GM12878 (cell line): ENCODE measurements around the gene HCFC1. TPM values are rescaled to one million over a fixed set of nuclear protein-coding genes. Genes with fewer than 3 reads are reported as not detected.

ENCODE experiments used
- ATF3 ChIP-seq: IDR thresholded peaks from 2 replicates; pipeline ENCODE4 v1.6.1; 2011; ENCODE audit warnings: low read depth, mild to moderate bottlenecking, low read length, moderate library complexity, borderline replicate concordance; ENCODE audit errors: extremely low read depth
- BCL11A ChIP-seq: IDR thresholded peaks from 2 replicates; pipeline ENCODE4 v1.6.1; 2011; ENCODE audit warnings: low read depth, low read length
- EED ChIP-seq: sonication (generic); IDR thresholded peaks from 2 replicates; pipeline ENCODE4 v1.6.1; 2016; ENCODE audit warnings: antibody characterized with exemption, low read depth
- EP300 ChIP-seq, 2 experiments: fragments of 150-350 bp in 1 of 2; IDR thresholded peaks; 2 replicates each; pipeline ENCODE4 v1.6.1; 2011 to 2012; ENCODE audit warnings: low read depth in 2 of 2, low read length in 2 of 2, borderline replicate concordance in 1 of 2, improper control_type of control experiment in 1 of 2, inconsistent platforms in 1 of 2; ENCODE audit not compliant: control insufficient read depth in 1 of 2
- JUND ChIP-seq: IDR thresholded peaks from 2 replicates; pipeline ENCODE4 v1.6.1; 2012; ENCODE audit warnings: low read depth, mild to moderate bottlenecking, low read length, improper control_type of control experiment, moderate library complexity
- SP1 ChIP-seq: IDR thresholded peaks from one replicate; pipeline ENCODE4 v1.6.1; 2011; ENCODE audit warnings: low read depth, low read length
- STAT1 ChIP-seq: fragments of 450-650 bp; conservative IDR thresholded peaks from 2 replicates; pipeline ENCODE4 v1.6.1; 2014; ENCODE audit warnings: antibody characterized with exemption, mild to moderate bottlenecking
- TAF1 ChIP-seq: IDR thresholded peaks from 2 replicates; pipeline ENCODE4 v1.6.1; 2011; ENCODE audit warnings: mild to moderate bottlenecking, low read depth, low read length, borderline replicate concordance
- polyA plus RNA-seq, 11 experiments: library from polyadenylated mRNA; depleted of rRNA in 4 of 11; unstranded in 6 of 11; stranded (reverse) in 5 of 11; fragments of >200 nt; fragmentation: Nextera tagmentation in 4 of 11; fragmentation: Illumina TruSeq in 1 of 11; extraction: Ambion mirVana in 4 of 11; extraction: Trizol in 1 of 11; gene quantifications; 1 replicate in 1 of 11; 2 replicates in 10 of 11; pipeline versions ENCODE4 v1.2.1 to v1.2.3, GENCODE V29; 2011 to 2016; ENCODE audit warnings: inconsistent platforms in 2 of 11, missing spikeins in 2 of 11, low read depth in 1 of 11
- total RNA-seq, 4 experiments: library from RNA; depleted of rRNA in 3 of 4; stranded (reverse); fragments of >200 nt in 3 of 4; fragmentation: Illumina TruSeq in 1 of 4; extraction: Trizol in 1 of 4; gene quantifications; 2 replicates each; pipeline versions ENCODE4 v1.2.1 to v1.2.3, GENCODE V29; 2013 to 2021
- TF ChIP-seq, protein P1 (sequence below): fragments of 150-350 bp; IDR thresholded peaks from 2 replicates; pipeline ENCODE4 v1.6.1; 2016; ENCODE audit warnings: low read depth, low read length
- TF ChIP-seq, protein P2 (sequence below): fragments of 450-650 bp; IDR thresholded peaks from 2 replicates; pipeline ENCODE4 v1.6.1; 2017; ENCODE audit warnings: mild to moderate bottlenecking, moderate library complexity

The HCFC1 gene
- total and polyA plus RNA-seq, 10 of the 15 experiments (the other 5 are each of a cell fraction or from before 2014, with no cell fraction given) = 3.9 to 92.7 (median 23.5) TPM

GRCh38 chrX:153921070-153921469 lies 50.5 kb downstream of the HCFC1 start (continued):
- TF ChIP-seq, protein P1, sequence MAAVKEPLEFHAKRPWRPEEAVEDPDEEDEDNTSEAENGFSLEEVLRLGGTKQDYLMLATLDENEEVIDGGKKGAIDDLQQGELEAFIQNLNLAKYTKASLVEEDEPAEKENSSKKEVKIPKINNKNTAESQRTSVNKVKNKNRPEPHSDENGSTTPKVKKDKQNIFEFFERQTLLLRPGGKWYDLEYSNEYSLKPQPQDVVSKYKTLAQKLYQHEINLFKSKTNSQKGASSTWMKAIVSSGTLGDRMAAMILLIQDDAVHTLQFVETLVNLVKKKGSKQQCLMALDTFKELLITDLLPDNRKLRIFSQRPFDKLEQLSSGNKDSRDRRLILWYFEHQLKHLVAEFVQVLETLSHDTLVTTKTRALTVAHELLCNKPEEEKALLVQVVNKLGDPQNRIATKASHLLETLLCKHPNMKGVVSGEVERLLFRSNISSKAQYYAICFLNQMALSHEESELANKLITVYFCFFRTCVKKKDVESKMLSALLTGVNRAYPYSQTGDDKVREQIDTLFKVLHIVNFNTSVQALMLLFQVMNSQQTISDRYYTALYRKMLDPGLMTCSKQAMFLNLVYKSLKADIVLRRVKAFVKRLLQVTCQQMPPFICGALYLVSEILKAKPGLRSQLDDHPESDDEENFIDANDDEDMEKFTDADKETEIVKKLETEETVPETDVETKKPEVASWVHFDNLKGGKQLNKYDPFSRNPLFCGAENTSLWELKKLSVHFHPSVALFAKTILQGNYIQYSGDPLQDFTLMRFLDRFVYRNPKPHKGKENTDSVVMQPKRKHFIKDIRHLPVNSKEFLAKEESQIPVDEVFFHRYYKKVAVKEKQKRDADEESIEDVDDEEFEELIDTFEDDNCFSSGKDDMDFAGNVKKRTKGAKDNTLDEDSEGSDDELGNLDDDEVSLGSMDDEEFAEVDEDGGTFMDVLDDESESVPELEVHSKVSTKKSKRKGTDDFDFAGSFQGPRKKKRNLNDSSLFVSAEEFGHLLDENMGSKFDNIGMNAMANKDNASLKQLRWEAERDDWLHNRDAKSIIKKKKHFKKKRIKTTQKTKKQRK = no peak
- TF ChIP-seq JUND (no peak), BCL11A (no peak), STAT1 (no peak), EED (no peak), SP1 (no peak), TAF1 (no peak), EP300 (IDR thresholded peaks at IDR 0.05; ENCODE audit: borderline replicate concordance in 1 of 2, control insufficient read depth in 1 of 2, low read depth in 2 of 2, low read length in 2 of 2) (no peak), ATF3 (no peak)
- TF ChIP-seq, protein P2, sequence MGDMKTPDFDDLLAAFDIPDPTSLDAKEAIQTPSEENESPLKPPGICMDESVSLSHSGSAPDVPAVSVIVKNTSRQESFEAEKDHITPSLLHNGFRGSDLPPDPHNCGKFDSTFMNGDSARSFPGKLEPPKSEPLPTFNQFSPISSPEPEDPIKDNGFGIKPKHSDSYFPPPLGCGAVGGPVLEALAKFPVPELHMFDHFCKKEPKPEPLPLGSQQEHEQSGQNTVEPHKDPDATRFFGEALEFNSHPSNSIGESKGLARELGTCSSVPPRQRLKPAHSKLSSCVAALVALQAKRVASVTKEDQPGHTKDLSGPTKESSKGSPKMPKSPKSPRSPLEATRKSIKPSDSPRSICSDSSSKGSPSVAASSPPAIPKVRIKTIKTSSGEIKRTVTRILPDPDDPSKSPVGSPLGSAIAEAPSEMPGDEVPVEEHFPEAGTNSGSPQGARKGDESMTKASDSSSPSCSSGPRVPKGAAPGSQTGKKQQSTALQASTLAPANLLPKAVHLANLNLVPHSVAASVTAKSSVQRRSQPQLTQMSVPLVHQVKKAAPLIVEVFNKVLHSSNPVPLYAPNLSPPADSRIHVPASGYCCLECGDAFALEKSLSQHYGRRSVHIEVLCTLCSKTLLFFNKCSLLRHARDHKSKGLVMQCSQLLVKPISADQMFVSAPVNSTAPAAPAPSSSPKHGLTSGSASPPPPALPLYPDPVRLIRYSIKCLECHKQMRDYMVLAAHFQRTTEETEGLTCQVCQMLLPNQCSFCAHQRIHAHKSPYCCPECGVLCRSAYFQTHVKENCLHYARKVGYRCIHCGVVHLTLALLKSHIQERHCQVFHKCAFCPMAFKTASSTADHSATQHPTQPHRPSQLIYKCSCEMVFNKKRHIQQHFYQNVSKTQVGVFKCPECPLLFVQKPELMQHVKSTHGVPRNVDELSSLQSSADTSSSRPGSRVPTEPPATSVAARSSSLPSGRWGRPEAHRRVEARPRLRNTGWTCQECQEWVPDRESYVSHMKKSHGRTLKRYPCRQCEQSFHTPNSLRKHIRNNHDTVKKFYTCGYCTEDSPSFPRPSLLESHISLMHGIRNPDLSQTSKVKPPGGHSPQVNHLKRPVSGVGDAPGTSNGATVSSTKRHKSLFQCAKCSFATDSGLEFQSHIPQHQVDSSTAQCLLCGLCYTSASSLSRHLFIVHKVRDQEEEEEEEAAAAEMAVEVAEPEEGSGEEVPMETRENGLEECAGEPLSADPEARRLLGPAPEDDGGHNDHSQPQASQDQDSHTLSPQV = no peak
